ENCODE results near the gene UBASH3A. TPM values are rescaled to one million over a fixed set of nuclear protein-coding genes. Genes with fewer than 3 reads are reported as not detected.

The UBASH3A gene
- total RNA-seq, 4 donors from 2014 or later, result 3.9 to 14.0 (median 5.3) TPM

DNA sequence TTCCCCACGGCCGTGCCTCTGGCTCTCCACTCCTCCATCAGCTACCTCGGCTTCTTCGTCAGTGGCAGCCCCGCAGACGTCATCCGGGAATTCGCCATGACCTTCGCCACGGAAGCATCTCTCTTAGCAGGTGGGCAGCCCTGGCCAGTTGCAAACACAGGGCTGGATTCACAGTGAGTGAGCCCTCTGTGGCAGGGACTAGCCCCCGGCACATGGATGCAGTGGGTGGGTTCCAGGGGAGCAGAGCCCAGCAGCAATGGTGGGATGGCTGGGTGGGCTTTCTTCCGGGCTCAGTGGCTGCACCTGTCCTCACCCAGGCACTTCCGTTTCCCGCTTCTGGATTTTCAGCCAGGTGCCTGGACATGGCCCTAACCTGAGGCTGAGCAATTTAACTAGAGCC, 9.4 kb downstream of the UBASH3A start:
- no peaks in the 10 kb centered on the region for H3K36me3 ChIP-seq
- H3K4me1 ChIP-seq, result no peaks in the 10 kb centered on the region
- H3K27ac ChIP-seq, result no peak overlapping the region
- H3K27me3 ChIP-seq, result no peaks in the 10 kb centered on the region
- H3K9me3 ChIP-seq, result no peaks in the 10 kb centered on the region
- TF ChIP-seq, protein P1, sequence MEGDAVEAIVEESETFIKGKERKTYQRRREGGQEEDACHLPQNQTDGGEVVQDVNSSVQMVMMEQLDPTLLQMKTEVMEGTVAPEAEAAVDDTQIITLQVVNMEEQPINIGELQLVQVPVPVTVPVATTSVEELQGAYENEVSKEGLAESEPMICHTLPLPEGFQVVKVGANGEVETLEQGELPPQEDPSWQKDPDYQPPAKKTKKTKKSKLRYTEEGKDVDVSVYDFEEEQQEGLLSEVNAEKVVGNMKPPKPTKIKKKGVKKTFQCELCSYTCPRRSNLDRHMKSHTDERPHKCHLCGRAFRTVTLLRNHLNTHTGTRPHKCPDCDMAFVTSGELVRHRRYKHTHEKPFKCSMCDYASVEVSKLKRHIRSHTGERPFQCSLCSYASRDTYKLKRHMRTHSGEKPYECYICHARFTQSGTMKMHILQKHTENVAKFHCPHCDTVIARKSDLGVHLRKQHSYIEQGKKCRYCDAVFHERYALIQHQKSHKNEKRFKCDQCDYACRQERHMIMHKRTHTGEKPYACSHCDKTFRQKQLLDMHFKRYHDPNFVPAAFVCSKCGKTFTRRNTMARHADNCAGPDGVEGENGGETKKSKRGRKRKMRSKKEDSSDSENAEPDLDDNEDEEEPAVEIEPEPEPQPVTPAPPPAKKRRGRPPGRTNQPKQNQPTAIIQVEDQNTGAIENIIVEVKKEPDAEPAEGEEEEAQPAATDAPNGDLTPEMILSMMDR (IDR thresholded peaks at IDR 0.05), result no peak
- TF ChIP-seq POLR2A (IDR thresholded peaks at IDR 0.05), result no peak
- peak in 1 of 3 donors; percentile 39 for DNase-seq
- H3K4me3 ChIP-seq, result no peak overlapping the region

DNA sequence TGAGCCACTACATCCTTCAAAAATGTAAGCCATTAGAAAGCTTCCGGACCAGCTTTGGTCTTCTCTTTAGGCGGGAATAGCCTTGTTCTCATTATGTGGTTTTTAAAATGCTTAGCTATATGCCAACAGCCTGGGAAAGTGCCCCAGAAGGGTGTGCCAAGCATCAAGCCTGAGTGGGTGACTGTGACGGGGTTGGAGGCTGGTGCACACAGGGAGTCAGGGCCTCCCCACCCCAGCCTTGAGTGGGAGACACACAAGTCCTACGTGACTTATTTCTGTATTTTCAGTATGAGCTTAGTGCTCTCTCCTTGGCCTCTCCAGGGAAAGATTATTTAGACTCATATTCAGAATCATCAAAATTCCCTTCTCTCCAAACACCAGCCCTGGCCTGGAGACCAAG, 9.8 kb downstream of the UBASH3A start:
- Histone ChIP-seq H3K4me3 (no peak overlapping the region), H3K4me1 (no peaks in the 10 kb centered on the region), H3K27me3 (no peaks in the 10 kb centered on the region), H3K27ac (no peak overlapping the region), H3K9me3 (no peaks in the 10 kb centered on the region), H3K36me3 (no peaks in the 10 kb centered on the region)
- TF ChIP-seq POLR2A (IDR thresholded peaks at IDR 0.05), result no peak
- TF ChIP-seq, protein P1 (IDR thresholded peaks at IDR 0.05), result no peak
- peak in 1 of 3 donors; percentile 36 for DNase-seq

DNA sequence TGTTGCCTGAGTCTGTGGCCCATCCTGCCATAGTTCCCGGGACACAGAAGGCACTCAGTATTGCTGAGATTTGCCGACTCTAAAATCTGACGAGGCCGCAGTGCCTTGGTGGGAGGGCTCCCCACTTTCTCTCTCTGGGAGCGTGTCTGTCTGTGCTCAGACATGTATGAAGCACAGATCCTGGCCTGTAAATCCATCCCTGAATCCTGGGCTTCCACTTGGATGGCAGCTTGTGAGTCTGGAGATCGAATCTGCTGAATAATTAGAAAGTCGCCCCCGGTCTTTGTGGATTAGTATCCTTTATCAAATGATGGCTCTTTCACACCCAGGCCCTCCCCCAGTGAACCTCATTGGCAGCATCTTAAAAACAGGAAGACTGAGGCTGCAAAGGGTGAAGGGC, 10.4 kb downstream of the UBASH3A start:
- no peak for TF ChIP-seq POLR2A (IDR thresholded peaks at IDR 0.05)
- TF ChIP-seq, protein P1 (IDR thresholded peaks at IDR 0.05), result no peak
- no peaks in the 10 kb centered on the region for H3K4me1 ChIP-seq
- H3K27me3 ChIP-seq, result no peaks in the 10 kb centered on the region

DNA sequence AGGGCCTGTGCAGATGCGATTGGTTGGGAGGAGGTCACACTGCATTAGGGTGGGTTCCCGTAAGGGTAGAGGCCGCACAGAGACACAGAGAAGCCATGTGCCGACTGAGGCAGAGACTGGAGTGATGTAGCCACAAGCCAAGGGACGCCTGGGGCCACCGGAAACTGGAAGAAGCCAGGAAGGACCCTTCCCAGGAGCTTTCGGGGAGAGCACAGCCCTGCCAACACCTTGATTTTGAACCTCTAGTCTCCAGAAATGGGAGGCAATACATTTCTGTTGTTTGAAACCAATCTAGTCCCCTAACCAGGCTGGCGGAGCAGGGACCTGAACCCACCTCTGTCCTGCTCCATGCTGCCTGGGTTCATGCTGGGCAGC, 10.8 kb downstream of the UBASH3A start:
- Histone ChIP-seq H3K4me1 (no peaks in the 10 kb centered on the region), H3K27ac (peak overlapping the region; percentile 8 to 62 (median 52)), H3K36me3 (no peaks in the 10 kb centered on the region), H3K27me3 (no peaks in the 10 kb centered on the region), H3K9me3 (no peaks in the 10 kb centered on the region), H3K4me3 (no peak overlapping the region)
- DNase-seq, result peak in 1 of 3 donors; percentile 43
- TF ChIP-seq, protein P1 (IDR thresholded peaks at IDR 0.05), result no peak
- no peak for TF ChIP-seq POLR2A (IDR thresholded peaks at IDR 0.05)

More for the DNA sequence above, 10.4 kb downstream of the UBASH3A start:
- H3K27ac ChIP-seq, result peak overlapping the region in 3 of 4 donors; percentile 8 to 62 (median 60)
- DNase-seq, result peak in 1 of 3 donors; percentile 45
- H3K36me3 ChIP-seq, result no peaks in the 10 kb centered on the region
- no peak overlapping the region for H3K4me3 ChIP-seq
- H3K9me3 ChIP-seq, result no peaks in the 10 kb centered on the region

DNA sequence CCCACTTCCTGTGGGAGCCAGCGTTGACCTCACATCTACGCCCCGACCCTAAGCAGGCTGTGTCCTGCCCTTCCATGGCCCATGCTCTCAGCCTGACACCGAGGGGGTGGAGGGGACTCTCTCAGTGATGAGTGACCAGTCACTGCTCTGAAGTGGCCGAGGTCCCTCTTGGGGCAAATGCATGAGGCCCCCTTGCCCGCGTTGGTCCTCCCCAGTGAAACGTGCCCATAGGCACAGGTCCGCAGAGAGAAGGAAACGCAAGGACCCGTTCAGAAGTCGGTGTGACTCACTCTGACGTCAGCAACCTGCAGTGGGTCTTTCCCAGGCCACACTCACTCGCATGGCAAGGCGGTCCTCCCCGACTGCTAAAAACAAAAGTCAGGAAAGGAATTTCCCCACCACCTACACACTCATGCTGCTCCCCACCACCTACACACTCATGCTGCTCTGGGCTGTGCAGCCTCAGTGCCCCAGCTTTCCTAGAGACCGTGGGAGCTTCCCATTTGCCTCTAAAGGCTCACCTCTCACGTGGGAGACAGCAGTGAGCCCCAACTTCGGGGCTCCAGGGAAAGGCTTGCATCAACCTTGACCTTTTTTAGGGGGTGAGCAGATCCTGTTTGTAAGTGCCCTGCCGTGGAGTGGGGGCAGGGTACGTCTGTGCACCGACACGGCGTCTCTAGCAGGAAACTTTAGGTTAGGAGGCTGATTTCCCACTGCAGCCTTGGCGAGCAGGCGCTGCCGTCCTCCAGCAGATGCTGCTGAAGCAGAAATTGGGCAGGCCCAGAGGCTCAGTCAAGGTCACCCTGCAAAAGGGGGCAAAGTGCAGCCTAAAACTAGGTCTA, 11.4 kb downstream of the UBASH3A start:
- TF ChIP-seq, protein P1 (IDR thresholded peaks at IDR 0.05), result no peak
- TF ChIP-seq POLR2A (IDR thresholded peaks at IDR 0.05), result no peak
- H3K9me3 ChIP-seq, result no peaks in the 10 kb centered on the region
- H3K36me3 ChIP-seq, result no peaks in the 10 kb centered on the region
- no peaks in the 10 kb centered on the region for H3K4me1 ChIP-seq
- H3K27me3 ChIP-seq, result no peaks in the 10 kb centered on the region
- DNase-seq, result peak in 2 of 3 donors; percentile 72 to 87
- H3K27ac ChIP-seq, result peak overlapping the region; percentile 8 to 62 (median 52)
- peak overlapping the region in 1 of 4 donors; percentile 16 for H3K4me3 ChIP-seq

Measured in Peyer's patch (tissue), 4 donors.